ENCODE data around the gene CFAP251.
A peak's percentile ranks its signal among the peaks of the same experiment; 100 is the strongest.

CFAP251 gene

GRCh38 chr12:121892673-121893561, 25.5 kb upstream of the CFAP251 start:
- no peak for TF ChIP-seq CTCF (IDR thresholded peaks at IDR 0.05; ENCODE audit: borderline replicate concordance, insufficient read depth, low read depth, low read length)
- no peak overlapping the region for H3K4me3 ChIP-seq (ENCODE audit: low read depth, low read length)

GRCh38 chr12:121893961-121894460, 24.4 kb upstream of the CFAP251 start:
- no peak for TF ChIP-seq CTCF (IDR thresholded peaks at IDR 0.05; ENCODE audit: borderline replicate concordance, insufficient read depth, low read depth, low read length)
- no peak overlapping the region for H3K4me3 ChIP-seq (ENCODE audit: low read depth, low read length)

- H3K4me3 ChIP-seq (ENCODE audit: low read depth, low read length), result no peak overlapping the region
- 0 out of 2 replicates have a peak, but pooled peaks have one; percentile 4 for TF ChIP-seq CTCF (IDR thresholded peaks at IDR 0.05; ENCODE audit: borderline replicate concordance, insufficient read depth, low read depth, low read length)
Measured at GRCh38 chr12:121894633-121895032, 23.8 kb upstream of the CFAP251 start.

GRCh38 chr12:121898287-121898686, 20.1 kb upstream of the CFAP251 start:
- no peak for TF ChIP-seq CTCF (IDR thresholded peaks at IDR 0.05; ENCODE audit: borderline replicate concordance, insufficient read depth, low read depth, low read length)
- H3K4me3 ChIP-seq (ENCODE audit: low read depth, low read length), result no peak overlapping the region

GRCh38 chr12:121899590-121899989, 18.8 kb upstream of the CFAP251 start:
- no peak for TF ChIP-seq CTCF (IDR thresholded peaks at IDR 0.05; ENCODE audit: borderline replicate concordance, insufficient read depth, low read depth, low read length)
- H3K4me3 ChIP-seq (ENCODE audit: low read depth, low read length), result no peak overlapping the region

- no peak for TF ChIP-seq CTCF (IDR thresholded peaks at IDR 0.05; ENCODE audit: borderline replicate concordance, insufficient read depth, low read depth, low read length)
Measured at GRCh38 chr12:121903202-121903601, 15.2 kb upstream of the CFAP251 start.

GRCh38 chr12:121905746-121906145, 12.6 kb upstream of the CFAP251 start:
- H3K4me3 ChIP-seq (ENCODE audit: low read depth, low read length), result no peak overlapping the region
- no peak for TF ChIP-seq CTCF (IDR thresholded peaks at IDR 0.05; ENCODE audit: borderline replicate concordance, insufficient read depth, low read depth, low read length)

More at GRCh38 chr12:121903202-121903601, 15.2 kb upstream of the CFAP251 start:
- no peak overlapping the region for H3K4me3 ChIP-seq (ENCODE audit: low read depth, low read length)

Measured in GM12875 (cell line).